Smooth muscle cell (in vitro differentiated cells): Measurements from ENCODE around the gene SH2D6. TPM values are rescaled to one million over a fixed set of nuclear protein-coding genes. Genes with fewer than 3 reads are reported as not detected.

Experiments
- DNase-seq: peaks from one replicate; lab custom pipeline; 2025; ENCODE audit not compliant: unreplicated experiment; lab: John Stamatoyannopoulos, UW
- H2AFZ ChIP-seq: fragments of 200-600 bp; sonication (generic); 2 replicates; pipeline ENCODE4 v1.6.0; 2016; ENCODE audit warnings: antibody characterized with exemption, low read depth, mild to moderate bottlenecking
- H3F3A ChIP-seq: fragments of 200-600 bp; sonication (generic); 2 replicates; pipeline ENCODE4 v1.6.0; 2017; ENCODE audit warnings: antibody characterized with exemption, low read depth
- H3K27ac ChIP-seq: fragments of 200-600 bp; sonication (generic); 2 replicates; pipeline ENCODE4 v1.5.1; 2016; ENCODE audit warnings: low read depth, mild to moderate bottlenecking
- H3K27me3 ChIP-seq: fragments of 200-600 bp; sonication (generic); 2 replicates; pipeline ENCODE4 v1.6.1; 2016; ENCODE audit warnings: low read depth, mild to moderate bottlenecking
- H3K36me3 ChIP-seq: fragments of 200-600 bp; sonication (generic); 2 replicates; pipeline ENCODE4 v1.5.1; 2016; ENCODE audit warnings: low read depth
- H3K4me1 ChIP-seq: fragments of 200-600 bp; sonication (generic); 2 replicates; pipeline ENCODE4 v1.5.1; 2016; ENCODE audit warnings: low read depth
- H3K4me2 ChIP-seq: fragments of 200-600 bp; sonication (generic); 2 replicates; pipeline ENCODE4 v1.6.0; 2016; ENCODE audit warnings: mild to moderate bottlenecking
- H3K4me3 ChIP-seq: fragments of 200-600 bp; sonication (generic); 2 replicates; pipeline ENCODE4 v1.5.1; 2016; ENCODE audit warnings: mild to moderate bottlenecking
- H3K79me2 ChIP-seq: fragments of 200-600 bp; sonication (generic); 2 replicates; pipeline ENCODE4 v1.6.0; 2016; ENCODE audit warnings: low read depth, mild to moderate bottlenecking
- H3K9ac ChIP-seq: fragments of 200-600 bp; sonication (generic); 2 replicates; pipeline ENCODE4 v1.6.0; 2016; ENCODE audit warnings: low read depth
- H3K9me3 ChIP-seq: fragments of 200-600 bp; sonication (generic); replicated peaks from 2 replicates; pipeline ENCODE4 v1.5.1; 2016; ENCODE audit warnings: low read depth
- H4K20me1 ChIP-seq: fragments of 200-600 bp; sonication (generic); 2 replicates; pipeline ENCODE4 v1.6.0; 2016; ENCODE audit warnings: low read depth
- WGBS: methylation state at CpG from one replicate; pipeline ENCODE4 v1.1.7; 2016; ENCODE audit warnings: low lambda C conversion rate; 5-methylcytosine and 5-hydroxymethylcytosine counted together
- polyA plus RNA-seq: library from polyadenylated mRNA; unstranded; fragments of >200 nt; fragmentation: Nextera tagmentation; extraction: Ambion mirVana; gene quantifications from 2 replicates; pipeline ENCODE4 v1.2.1, GENCODE V29; 2016
- total RNA-seq: library from RNA; depleted of rRNA; stranded (reverse); fragments of >200 nt; gene quantifications from 2 replicates; pipeline ENCODE4 v1.2.3, GENCODE V29; 2014
- TF ChIP-seq, protein P1 (sequence below): fragments of 200-600 bp; sonication (generic); IDR thresholded peaks from 2 replicates; pipeline ENCODE4 v1.5.1; 2017; ENCODE audit warnings: borderline replicate concordance, mild to moderate bottlenecking, antibody characterized with exemption; ENCODE audit not compliant: insufficient read depth, poor library complexity, severe bottlenecking

Gene SH2D6
- total and polyA plus RNA-seq, 2 experiments from 2014 or later: not detected

DNA sequence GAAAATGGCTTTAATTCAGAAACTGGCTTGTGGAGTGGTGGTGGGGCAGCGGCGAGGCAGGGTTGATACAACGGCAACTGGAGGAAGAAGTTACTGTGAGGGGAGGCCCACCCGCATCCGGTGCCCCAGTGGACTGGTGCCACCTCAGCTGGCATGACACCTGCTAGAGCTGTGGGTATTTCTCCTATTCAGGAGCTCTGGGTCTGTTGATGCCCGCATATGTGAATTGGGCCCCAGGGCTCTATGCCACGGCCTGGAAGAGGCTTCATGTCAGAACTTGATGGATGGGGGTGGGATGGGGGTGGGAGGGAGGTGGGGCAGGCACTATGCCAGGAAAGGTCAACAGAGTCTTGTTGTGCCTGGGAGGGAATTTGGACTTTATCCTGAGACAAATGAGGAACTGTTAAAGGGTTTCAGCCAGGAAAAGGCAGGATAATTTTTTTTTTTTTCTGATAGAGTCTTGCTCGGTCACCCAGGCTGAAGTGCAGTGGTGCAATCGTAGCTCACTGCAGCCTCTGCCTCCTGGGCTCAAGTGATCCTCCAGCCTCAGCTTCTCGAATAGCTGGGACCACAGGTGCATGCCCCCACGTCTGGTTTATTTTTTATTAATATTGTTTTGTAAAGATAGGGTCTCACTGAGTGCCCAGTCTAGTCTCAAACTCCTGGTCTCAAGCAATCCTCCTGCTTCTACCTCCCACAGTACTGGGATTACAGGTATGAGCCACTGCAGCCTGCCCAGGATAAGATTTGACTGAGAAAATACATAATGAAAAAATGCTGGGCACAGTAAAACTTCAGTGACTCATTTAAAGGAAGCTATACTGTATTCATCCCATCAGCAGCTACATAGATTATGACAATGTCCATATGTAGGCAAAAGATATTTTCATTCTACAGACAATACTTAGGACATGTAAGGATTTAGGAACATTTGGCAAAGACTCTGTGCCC, 52.6 kb downstream of the SH2D6 start:
- H3K4me2 ChIP-seq: no peak overlapping the region
- TF ChIP-seq, protein P1, sequence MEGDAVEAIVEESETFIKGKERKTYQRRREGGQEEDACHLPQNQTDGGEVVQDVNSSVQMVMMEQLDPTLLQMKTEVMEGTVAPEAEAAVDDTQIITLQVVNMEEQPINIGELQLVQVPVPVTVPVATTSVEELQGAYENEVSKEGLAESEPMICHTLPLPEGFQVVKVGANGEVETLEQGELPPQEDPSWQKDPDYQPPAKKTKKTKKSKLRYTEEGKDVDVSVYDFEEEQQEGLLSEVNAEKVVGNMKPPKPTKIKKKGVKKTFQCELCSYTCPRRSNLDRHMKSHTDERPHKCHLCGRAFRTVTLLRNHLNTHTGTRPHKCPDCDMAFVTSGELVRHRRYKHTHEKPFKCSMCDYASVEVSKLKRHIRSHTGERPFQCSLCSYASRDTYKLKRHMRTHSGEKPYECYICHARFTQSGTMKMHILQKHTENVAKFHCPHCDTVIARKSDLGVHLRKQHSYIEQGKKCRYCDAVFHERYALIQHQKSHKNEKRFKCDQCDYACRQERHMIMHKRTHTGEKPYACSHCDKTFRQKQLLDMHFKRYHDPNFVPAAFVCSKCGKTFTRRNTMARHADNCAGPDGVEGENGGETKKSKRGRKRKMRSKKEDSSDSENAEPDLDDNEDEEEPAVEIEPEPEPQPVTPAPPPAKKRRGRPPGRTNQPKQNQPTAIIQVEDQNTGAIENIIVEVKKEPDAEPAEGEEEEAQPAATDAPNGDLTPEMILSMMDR: no peak
- no peak overlapping the region for H2AFZ ChIP-seq
- no peak overlapping the region for H3K4me3 ChIP-seq
- WGBS: 87% methylated on average over 11 of the region's 11 CpGs
- no peaks in the 10 kb centered on the region for H3K79me2 ChIP-seq
- no peak overlapping the region for H3K9ac ChIP-seq
- no peaks in the 10 kb centered on the region for H4K20me1 ChIP-seq
- H3F3A ChIP-seq: no peaks in the 10 kb centered on the region
- no peak overlapping the region for H3K27ac ChIP-seq
- no peaks in the 10 kb centered on the region for H3K9me3 ChIP-seq
- no peaks in the 10 kb centered on the region for H3K36me3 ChIP-seq
- no peaks in the 10 kb centered on the region for H3K4me1 ChIP-seq
- DNase-seq: no peak
- no peaks in the 10 kb centered on the region for H3K27me3 ChIP-seq

DNA sequence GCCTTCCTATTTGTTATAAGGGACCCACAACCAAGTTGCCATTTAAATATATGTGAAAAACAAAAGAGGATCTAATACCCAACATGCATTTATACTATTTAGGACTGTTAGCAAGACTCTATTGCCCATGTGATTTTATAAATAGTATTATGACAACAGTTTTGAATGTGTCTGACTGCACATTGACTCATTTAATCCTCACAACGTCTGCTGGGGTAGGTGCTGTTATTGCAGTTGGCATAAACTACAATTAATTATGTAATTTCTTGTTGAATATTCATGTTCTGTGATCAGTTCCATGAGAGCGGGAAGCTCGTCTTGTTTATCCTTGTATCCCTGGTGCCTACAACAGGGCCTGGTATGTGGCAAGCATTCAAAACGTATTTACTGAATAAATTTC, 53.7 kb downstream of the SH2D6 start:
- no peak overlapping the region for H2AFZ ChIP-seq

DNA sequence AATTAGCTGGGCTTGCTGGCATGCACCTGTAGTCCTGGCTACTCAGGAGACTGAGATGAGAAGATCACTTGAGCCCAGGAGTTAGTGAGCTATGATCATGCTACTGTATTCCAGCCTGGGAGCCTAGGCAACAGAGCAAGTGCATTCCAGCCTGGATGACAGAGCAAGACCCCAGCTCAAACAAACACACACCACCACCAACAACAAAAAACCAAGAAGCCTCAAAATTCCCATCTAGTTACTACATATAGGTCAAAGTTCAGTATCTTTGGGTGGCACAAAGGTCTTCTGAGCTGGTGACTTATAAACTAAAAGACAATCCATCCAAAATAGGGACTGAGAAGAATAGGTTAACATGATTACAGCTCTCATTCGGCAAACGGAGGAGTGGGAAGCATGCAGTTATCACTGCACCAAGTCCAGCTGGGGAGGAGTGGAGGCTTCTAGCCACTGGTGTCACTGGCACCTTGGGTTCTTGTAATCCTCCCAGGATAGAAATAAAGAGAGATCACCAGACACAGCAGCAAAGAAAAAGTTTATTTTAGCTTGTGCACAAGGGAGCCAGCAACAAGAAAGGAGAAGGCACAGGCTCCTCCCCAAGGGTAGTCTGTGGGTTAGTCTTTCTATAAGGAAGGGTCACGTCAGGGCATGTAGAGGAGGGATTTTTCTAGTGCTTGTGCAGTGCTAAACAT, 57.4 kb downstream of the SH2D6 start:
- TF ChIP-seq, protein P1: no peak
- Histone ChIP-seq H3K4me2 (no peak overlapping the region), H3K4me1 (no peaks in the 10 kb centered on the region)

More for the DNA sequence above, 53.7 kb downstream of the SH2D6 start:
- no peak overlapping the region for H3K4me3 ChIP-seq
- no peaks in the 10 kb centered on the region for H3K4me1 ChIP-seq
- H4K20me1 ChIP-seq: no peaks in the 10 kb centered on the region
- 73% methylated on average over 4 of the region's 4 CpGs for WGBS
- no peaks in the 10 kb centered on the region for H3F3A ChIP-seq
- no peaks in the 10 kb centered on the region for H3K36me3 ChIP-seq
- H3K79me2 ChIP-seq: no peaks in the 10 kb centered on the region
- TF ChIP-seq, protein P1: no peak
- no peak overlapping the region for H3K4me2 ChIP-seq
- H3K9ac ChIP-seq: no peak overlapping the region
- no peaks in the 10 kb centered on the region for H3K9me3 ChIP-seq
- DNase-seq: no peak
- H3K27ac ChIP-seq: no peak overlapping the region
- H3K27me3 ChIP-seq: no peaks in the 10 kb centered on the region

More for the DNA sequence above, 57.4 kb downstream of the SH2D6 start:
- WGBS: 81% methylated on average over 3 of the region's 3 CpGs
- Histone ChIP-seq H4K20me1 (no peaks in the 10 kb centered on the region), H3F3A (no peaks in the 10 kb centered on the region), H3K9me3 (no peaks in the 10 kb centered on the region), H3K36me3 (no peaks in the 10 kb centered on the region), H2AFZ (peak overlapping the region; percentile 55), H3K9ac (no peak overlapping the region), H3K79me2 (no peaks in the 10 kb centered on the region), H3K27me3 (no peaks in the 10 kb centered on the region), H3K27ac (no peak overlapping the region), H3K4me3 (no peak overlapping the region)
- DNase-seq: no peak
